ENCODE results near the gene LILRB2. TPM values are rescaled to one million over a fixed set of nuclear protein-coding genes. Genes with fewer than 3 reads are reported as not detected.

LILRB2 gene
- total and polyA plus RNA-seq, 2 experiments from 2014 or later = not detected

- no peak for TF ChIP-seq NANOG (IDR thresholded peaks at IDR 0.05; ENCODE audit: borderline replicate concordance)
Observed at GRCh38 chr19:54252845-54253244, 28.1 kb downstream of the LILRB2 start (continued).

- Mint-ChIP-seq H3K9me3 (no peaks in the 10 kb centered on the region), H3K27ac (no peak overlapping the region), H3K27me3 (ENCODE audit: insufficient read depth, low read depth, poor library complexity) (peaks cover 5% of the 10 kb centered on the region), H3K4me3 (no peak overlapping the region), H3K36me3 (ENCODE audit: low read depth) (no peaks in the 10 kb centered on the region), H3K4me1 (peaks cover 4% of the 10 kb centered on the region; the same call in 1 of the 3 replicates)
- DNase-seq (ENCODE audit: low spot score) = no peak
- no peak for ATAC-seq
- no peaks in the 10 kb centered on the region for H3K79me2 ChIP-seq (replicated peaks; ENCODE audit: insufficient read depth)
- no peak overlapping the region for H3K4me3 ChIP-seq
- no peaks in the 10 kb centered on the region for H3K9me2 ChIP-seq (ENCODE audit: insufficient read depth)
- no peaks in the 10 kb centered on the region for H3K4me1 ChIP-seq (ENCODE audit: insufficient read depth)
- H3K27me3 ChIP-seq (ENCODE audit: insufficient read depth) = no peaks in the 10 kb centered on the region
- TF ChIP-seq ETS1 (IDR thresholded peaks at IDR 0.05) = no peak
- TF ChIP-seq EZH2phosphoT487 (IDR thresholded peaks at IDR 0.05; ENCODE audit: unreplicated experiment) = no peak
- no peak for TF ChIP-seq REST (IDR thresholded peaks at IDR 0.05; ENCODE audit: unreplicated experiment)
- TF ChIP-seq STAT1 (IDR thresholded peaks at IDR 0.05; ENCODE audit: unreplicated experiment) = no peak
- TF ChIP-seq CREB1 (CRISPR knock-in tag; IDR thresholded peaks at IDR 0.05; ENCODE audit: low read depth) = no peak
- TF ChIP-seq ZNF114 (CRISPR knock-in tag; IDR thresholded peaks at IDR 0.05) = no peak
- no peak overlapping the region for H2AFZ ChIP-seq
- no peak overlapping the region for H3K4me2 ChIP-seq
- no peaks in the 10 kb centered on the region for H3F3A ChIP-seq (replicated peaks; ENCODE audit: low read depth)
- no peak overlapping the region for H3K27ac ChIP-seq (ENCODE audit: low read depth)
- no peaks in the 10 kb centered on the region for H3K36me3 ChIP-seq (ENCODE audit: insufficient read depth)
- no peaks in the 10 kb centered on the region for H4K20me1 ChIP-seq (replicated peaks; ENCODE audit: insufficient read depth)
Observed at GRCh38 chr19:54252243-54252642, 28.7 kb downstream of the LILRB2 start.

GRCh38 chr19:54248016-54248601 is 32.8 kb downstream of the LILRB2 start:
- Histone ChIP-seq H3K36me3 (ENCODE audit: insufficient read depth) (no peaks in the 10 kb centered on the region), H3K27ac (ENCODE audit: low read depth) (no peak overlapping the region), H3K9me2 (ENCODE audit: insufficient read depth) (no peaks in the 10 kb centered on the region), H4K20me1 (replicated peaks; ENCODE audit: insufficient read depth) (no peaks in the 10 kb centered on the region), H3K79me2 (replicated peaks; ENCODE audit: insufficient read depth) (no peaks in the 10 kb centered on the region), H3F3A (replicated peaks; ENCODE audit: low read depth) (no peaks in the 10 kb centered on the region), H3K27me3 (ENCODE audit: insufficient read depth) (no peaks in the 10 kb centered on the region), H3K4me1 (ENCODE audit: insufficient read depth) (no peaks in the 10 kb centered on the region), H2AFZ (no peak overlapping the region), H3K4me3 (no peak overlapping the region), H3K4me2 (no peak overlapping the region)
- no peak for DNase-seq (ENCODE audit: low spot score)
- ATAC-seq = no peak
- H3K27ac Mint-ChIP-seq = no peak overlapping the region
- H3K27me3 Mint-ChIP-seq (ENCODE audit: insufficient read depth, low read depth, poor library complexity) = no peaks in the 10 kb centered on the region
- no peaks in the 10 kb centered on the region for H3K9me3 Mint-ChIP-seq
- no peaks in the 10 kb centered on the region for H3K4me1 Mint-ChIP-seq
- TF ChIP-seq POLR2AphosphoS5 (IDR thresholded peaks at IDR 0.05; ENCODE audit: low read depth) = no peak
- TF ChIP-seq ETS1 (IDR thresholded peaks at IDR 0.05) = no peak
- H3K4me3 Mint-ChIP-seq = no peak overlapping the region
- H3K36me3 Mint-ChIP-seq (ENCODE audit: low read depth) = no peaks in the 10 kb centered on the region

All from GM23338 (cell line).